HG02870 (cell line): Measurements from ENCODE around the gene METTL2A.
"Not testable (repeated sequence)": the region's sequence is repeated elsewhere in the genome, so short reads cannot be mapped to it uniquely, and the experiment has no call there.

Source experiments
- ATAC-seq: cut with Tn5 transposase; IDR thresholded peaks from one replicate; pipeline ENCODE4 v1.9.1; 2021; ENCODE audit warnings: mild to moderate bottlenecking, moderate library complexity; ENCODE audit not compliant: unreplicated experiment

The METTL2A gene

GRCh38 chr17:62471380-62471880 is 47.7 kb downstream of the METTL2A start:
- not testable (repeated sequence) for ATAC-seq

- ATAC-seq = not testable (repeated sequence)
Observed at GRCh38 chr17:62473030-62473982, 49.6 kb downstream of the METTL2A start.

GRCh38 chr17:62477111-62477510 is 53.4 kb downstream of the METTL2A start:
- not testable (repeated sequence) for ATAC-seq

- peak; percentile 13 for ATAC-seq
Observed at GRCh38 chr17:62477718-62478408, 54.2 kb downstream of the METTL2A start.

GRCh38 chr17:62478424-62478879 is 54.8 kb downstream of the METTL2A start, which contains the start of gene TLK2:
TSS of gene TLK2 (plus strand) at chr17:62478825. CDS start at chr17:62481126, 2,301 bp downstream.
- ATAC-seq = peak; percentile 62

- ATAC-seq = peak; percentile 25
Observed at GRCh38 chr17:62478880-62479638, 55.4 kb downstream of the METTL2A start.

GRCh38 chr17:62479639-62480258 is 56.1 kb downstream of the METTL2A start:
- not testable (repeated sequence) for ATAC-seq

- not testable (repeated sequence) for ATAC-seq
Observed at GRCh38 chr17:62482553-62482952, 58.9 kb downstream of the METTL2A start.

- ATAC-seq = not testable (repeated sequence)
Observed at GRCh38 chr17:62490990-62491389, 67.3 kb downstream of the METTL2A start.

- not testable (repeated sequence) for ATAC-seq
Observed at GRCh38 chr17:62493049-62493655, 69.5 kb downstream of the METTL2A start.

- not testable (repeated sequence) for ATAC-seq
Observed at GRCh38 chr17:62494073-62494472, 70.4 kb downstream of the METTL2A start.

- not testable (repeated sequence) for ATAC-seq
Observed at GRCh38 chr17:62496344-62496743, 72.6 kb downstream of the METTL2A start.

GRCh38 chr17:62498796-62499195 is 75.1 kb downstream of the METTL2A start:
- not testable (repeated sequence) for ATAC-seq
